Stimulated activated CD4-positive, alpha-beta T cell treated with anti-CD3 and anti-CD28 coated beads, Interleukin-1b, Interleukin-23, amount 100 ng/mL, for 4 hours (primary cell): ENCODE data around the gene MCF2L2.
"Not testable (repeated sequence)": the region's sequence is repeated elsewhere in the genome, so short reads cannot be mapped to it uniquely, and the experiment has no call there.

ENCODE experiments used
- DNase-seq, 2 donors: peaks; one replicate each; pipeline ENCODE4 v3.0.0-alpha.2; 2020; ENCODE audit warnings: low read depth in 2 of 2

The MCF2L2 gene

DNA sequence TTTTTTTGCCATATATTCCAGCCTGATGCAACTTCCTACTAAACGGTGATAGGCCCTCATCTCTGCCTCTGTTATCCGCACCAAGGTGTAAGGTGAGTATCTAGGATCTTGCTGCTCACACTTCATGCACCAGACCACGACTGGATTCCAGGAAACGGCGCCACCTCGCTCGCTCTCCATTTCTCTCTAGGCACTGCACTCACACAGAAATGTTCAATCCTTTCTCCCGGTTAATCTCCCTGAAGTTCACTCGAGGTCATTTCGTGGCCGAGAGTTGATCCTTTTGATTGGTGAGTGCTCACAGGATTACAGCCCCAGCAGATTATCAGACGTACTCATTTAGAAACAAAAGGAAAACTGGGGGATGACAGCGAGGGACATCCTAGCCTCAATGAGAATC lies 28.1 kb downstream of the MCF2L2 start:
- DNase-seq = no peak

DNA sequence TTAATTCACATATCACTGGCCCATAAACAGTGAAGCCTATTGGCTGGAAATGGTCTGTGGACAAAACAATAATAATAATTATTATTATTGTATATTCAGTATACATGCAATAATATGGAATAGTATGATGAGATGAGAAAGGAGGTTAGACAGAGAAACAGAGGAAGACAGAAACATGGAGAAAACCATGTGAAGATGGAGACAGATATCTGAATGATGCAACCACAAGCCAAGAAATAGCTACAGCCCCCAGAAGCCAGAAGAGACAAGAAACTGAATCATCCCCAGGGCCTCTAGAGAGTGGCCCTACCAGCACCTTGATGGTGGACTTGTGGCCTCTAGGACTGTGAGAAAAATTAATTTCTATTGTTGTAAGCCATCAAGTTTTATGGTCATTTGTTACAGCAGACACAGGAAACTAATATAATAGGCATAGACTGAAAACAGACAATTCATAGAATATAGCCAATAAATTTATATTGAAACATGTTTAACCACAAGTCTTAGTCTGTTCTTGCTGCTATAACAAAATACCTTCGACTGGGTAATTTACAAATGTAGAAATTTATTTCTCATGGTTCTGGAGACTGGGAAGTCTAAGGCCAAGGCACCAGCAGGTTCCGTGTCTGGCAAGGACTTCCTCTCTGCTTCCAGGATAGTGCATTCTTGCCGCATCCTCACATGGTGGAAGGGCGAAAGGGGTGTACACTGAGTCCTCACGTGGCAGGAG lies 31.6 kb downstream of the MCF2L2 start:
- DNase-seq = no peak

DNA sequence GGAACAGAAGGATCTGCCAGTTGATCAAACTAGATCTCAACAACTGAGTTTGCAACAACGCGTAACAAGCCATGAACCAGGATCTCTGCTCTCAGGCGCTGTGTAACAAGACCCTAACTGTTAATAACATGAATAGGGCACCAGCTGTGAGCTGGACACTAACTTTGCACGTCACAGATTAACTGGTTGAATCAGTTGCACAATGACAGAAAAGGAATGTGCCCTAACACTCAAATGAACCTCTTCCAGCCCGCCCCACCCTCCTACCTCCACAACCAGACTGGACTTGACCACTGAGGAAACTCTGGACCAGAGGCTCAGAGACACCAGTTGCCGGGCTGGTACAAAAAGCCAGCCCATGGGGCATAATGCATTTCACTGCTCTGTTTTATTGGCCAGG lies 34.3 kb downstream of the MCF2L2 start:
- DNase-seq = no peak

DNA sequence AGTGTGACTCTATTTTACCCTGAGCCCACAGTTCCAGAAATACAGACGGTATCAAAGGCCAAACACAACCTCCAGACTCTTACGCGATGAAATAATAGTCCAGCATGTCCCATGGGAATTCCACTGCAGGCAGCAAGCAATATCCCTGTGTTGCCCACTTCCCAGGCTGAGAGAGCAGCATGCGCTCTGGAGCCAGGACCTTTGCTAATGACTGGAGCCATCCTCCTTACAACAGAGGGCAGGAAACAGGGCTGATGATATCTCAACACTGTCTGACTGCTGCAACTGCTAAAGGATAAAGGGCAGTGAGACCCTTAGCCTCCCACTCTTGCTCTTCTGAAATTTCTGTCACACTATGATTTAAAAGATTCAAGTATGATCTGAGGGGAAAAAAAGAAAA lies 34.8 kb downstream of the MCF2L2 start:
- DNase-seq = no peak

DNA sequence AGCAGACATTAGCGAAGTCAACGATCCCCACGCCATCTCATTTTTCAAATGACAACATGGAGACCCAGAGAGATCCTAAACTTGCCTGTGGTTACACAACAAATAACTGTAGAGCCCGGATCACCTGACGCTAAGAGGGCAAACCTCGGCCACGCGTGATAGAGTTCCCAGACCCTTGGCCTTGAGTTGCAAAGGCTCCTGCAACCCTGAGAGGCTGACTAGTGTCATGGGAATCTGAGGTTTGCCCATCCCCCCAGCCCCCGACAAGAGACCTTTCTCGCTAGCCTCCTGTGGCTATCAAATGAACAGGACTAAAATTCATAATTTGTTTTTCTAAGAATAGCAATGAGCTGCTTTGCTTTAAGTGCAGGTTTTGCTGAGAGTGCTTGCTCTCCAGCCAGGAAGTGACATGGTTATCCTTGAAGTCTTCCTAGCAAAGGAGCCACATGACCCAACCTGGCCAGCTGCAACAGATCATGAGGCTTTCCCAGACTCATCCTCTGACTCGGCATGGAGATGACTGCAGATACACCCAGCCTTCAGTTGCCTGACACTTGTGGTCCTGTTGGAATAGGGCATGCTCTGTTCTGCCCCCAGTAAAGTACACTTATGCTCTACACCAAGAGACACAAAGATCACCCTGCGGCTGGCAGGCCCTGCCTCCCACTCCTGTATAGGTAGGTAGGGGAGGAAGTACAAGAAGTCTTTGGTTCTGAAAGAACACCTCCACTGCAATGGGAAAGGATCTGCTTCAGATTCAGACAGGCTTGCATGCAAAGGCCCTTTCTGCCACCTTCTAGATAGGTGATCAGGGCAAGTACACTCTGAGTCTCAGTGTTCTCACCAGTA lies 36.0 kb downstream of the MCF2L2 start:
- DNase-seq = no peak

DNA sequence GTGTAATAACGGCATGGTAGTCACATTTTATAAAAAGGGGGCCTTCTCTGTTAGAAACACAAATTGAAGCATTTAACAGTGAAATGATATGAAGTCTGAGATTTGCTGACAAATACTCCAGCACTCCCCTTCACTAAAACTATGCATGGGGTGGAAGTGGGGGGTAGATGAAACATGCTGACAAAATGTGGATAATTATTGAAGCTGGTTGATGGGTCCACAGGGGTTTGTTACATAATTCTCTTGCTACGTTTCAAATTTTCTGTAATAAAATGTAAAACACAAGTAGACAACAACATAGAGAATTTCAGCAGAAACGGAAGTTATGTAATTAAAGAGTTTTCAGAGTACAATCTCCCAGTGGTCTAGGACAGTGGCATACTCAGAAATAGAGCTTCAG lies 37.0 kb downstream of the MCF2L2 start:
- DNase-seq = no peak

DNA sequence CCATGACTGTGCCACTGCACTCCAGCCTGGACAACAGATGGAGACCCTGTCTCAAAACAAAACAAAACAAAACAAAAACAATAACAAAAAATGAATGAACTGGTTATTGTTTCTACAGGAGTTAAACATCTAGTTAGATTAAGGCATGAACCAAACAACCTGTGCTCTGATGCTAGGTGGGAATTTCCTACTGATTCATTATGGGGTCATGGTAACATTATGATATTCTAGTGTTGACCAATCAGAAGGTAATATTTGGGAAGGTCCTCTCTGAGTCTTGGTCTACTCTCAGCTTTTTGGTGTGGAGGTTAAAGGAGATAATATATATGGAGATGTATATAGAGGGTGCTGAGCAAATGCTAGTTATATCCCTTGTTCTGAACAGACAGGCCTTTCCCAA lies 37.6 kb downstream of the MCF2L2 start:
- no peak for DNase-seq

DNA sequence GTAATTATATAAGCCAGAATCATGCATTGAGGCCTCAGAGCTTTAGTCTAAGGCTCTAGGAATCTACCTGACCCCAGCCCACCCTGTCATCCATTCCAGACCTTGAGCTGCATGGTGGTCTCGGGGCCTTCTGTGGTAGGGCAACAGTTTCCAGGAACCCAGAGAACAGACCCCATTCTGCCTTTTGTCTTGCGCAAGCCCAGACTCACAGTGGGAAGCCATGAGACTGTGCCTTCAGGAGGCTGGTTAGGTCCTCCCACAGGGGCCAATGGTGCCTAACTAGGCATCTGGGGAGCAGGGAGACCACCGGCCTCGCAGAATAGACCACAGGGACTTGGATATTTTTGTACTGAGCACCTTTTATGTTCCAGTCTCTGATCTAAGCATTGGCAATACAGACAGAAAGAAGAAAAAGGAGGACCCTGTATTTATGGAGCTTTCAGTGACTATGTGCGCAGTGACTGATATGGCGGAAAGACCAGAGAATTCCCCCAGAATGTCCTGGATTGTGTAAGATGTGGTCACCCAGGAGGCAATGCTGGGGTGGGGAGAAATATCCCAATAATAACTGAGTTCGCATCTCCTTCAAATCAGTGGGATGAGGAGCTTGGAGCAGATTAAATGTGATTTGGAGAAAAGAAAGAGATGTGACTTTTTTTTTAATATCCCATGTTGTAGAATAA lies 40.1 kb downstream of the MCF2L2 start:
- DNase-seq = no peak

DNA sequence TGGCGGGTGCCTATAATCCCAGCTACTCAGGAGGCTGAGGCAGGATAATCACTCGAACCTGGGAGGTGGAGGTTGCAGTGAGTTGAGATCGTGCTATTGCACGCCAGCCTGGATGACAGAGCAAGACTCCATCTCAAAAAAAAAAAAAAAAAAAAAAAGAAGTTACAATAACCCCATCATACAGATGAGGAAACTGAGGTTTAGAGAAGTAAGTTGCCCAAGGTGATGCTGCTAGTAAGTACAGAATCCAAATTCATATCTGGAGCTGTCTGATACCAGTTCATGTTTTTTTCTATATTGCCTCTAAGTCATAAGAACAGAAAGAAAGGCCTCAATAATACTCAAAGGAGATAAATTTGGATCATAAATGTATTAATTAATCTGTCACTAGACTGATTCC lies 40.6 kb downstream of the MCF2L2 start:
- DNase-seq = no peak

DNA sequence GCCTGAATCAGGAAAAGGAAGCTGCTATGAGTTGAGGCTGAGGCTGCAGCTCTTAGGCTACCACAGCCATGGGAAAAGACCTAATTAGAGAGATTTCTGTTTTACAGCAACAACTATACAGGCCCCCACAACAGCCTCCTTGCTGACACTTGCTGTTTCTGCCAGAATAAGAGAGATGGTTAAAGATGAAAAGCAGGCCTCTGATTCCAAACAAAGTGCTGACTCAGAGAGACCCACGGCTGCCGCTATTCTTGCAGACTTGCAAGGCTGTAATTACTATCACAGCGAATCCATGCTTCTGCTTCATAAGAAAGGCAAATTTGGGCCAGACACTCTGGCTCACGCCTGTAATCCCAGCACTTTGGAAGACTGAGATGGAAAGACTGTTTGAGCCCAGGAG lies 41.8 kb downstream of the MCF2L2 start:
- DNase-seq = no peak

DNA sequence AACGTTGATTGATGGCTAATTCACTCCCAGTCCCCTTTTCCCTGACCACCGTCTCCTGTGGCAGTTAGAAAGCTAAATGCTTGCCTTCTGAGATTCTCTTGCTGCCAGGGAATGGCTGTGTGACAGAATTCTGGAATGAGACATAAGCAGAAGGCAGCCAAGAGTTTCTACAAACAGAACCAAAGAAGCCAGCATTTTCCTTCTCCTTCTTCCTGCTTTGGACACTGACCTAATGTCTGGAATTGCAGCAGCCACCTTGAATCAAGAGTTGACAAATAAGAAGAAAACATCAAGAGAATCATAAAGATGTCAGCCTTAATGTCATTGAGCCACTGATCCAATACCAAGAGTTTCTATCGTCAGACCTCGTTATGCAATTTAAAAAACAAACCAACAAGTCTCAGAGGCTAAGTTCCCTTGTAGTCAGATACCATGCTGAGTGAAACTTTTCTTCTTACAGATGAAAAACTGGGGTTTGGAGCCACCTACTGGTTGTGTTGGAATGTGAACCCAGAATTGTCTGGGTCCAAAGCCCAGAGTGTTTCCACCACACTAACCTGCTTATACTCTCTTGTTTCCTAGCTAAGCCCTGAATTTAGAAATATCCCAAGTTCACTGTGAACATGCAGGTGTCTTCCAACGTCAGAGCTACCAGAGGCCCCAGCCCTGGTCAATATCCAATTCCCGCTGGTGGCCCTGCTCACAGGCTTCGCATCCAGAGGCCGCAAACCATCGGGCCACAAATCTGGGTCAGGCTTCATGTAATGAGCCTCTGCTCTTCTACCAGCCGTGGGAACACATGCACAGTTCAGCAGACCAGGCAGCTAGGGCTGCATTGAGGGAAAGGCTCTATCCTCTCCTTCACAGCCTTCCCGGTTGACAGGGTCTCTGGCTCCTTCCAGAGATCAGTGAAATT lies 42.5 kb downstream of the MCF2L2 start:
- DNase-seq = peak in 1 of 2 donors; percentile 57

DNA sequence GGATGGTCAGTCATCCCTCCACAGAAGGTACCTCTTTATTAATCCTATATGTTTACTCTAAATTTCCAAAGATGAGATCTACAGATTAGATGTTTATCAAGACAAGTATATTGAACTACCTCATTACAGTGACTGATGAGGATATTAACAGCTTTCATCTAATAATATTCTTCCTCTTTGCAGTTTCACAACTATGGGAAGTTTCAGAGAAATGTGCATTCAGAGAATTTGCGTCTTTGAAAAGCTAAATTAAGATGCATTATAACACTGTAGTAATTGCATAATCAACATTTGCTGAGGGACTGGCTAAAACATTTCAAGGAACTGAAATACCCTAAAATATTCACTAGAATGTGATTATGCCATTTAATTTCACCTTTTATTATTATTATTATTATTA lies 46.7 kb downstream of the MCF2L2 start:
- no peak for DNase-seq

DNA sequence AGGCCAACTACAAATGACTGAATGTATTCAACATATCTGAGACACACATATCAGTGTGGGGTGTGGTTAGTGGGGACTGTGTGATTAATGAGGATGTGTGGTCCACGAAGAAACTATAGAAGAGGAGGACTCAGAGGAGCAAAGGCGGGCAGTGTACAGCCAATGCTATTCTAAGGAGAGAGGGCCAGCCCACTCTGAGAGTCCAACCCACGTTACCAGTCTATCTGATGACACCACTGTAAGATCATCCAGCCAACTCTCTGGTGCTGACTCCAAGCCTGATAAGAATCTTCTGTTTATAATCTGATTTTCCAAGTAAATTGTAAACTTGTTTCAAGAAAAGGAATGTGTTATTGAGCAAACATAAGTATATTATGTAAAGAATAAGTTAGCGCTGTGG lies 47.2 kb downstream of the MCF2L2 start:
- no peak for DNase-seq

DNA sequence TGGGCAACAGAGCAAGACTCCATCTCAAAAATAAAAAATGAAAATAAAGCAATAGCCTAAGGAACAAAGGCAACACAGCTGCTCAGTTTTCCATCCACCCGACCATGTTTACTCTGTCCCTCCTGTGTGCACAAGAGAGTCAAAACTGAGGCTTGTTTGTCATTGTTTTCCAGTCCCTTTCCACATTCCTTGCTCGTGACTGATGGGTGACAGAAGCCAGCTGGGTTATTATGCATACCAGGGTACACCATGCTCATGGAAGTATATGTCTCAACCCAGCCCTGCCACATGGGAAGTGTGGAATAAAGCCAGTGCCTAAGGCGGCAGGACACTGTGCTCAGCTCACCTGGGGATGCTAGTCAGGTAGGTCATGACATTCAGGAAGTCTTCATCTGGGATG lies 49.5 kb downstream of the MCF2L2 start:
- no peak for DNase-seq

DNA sequence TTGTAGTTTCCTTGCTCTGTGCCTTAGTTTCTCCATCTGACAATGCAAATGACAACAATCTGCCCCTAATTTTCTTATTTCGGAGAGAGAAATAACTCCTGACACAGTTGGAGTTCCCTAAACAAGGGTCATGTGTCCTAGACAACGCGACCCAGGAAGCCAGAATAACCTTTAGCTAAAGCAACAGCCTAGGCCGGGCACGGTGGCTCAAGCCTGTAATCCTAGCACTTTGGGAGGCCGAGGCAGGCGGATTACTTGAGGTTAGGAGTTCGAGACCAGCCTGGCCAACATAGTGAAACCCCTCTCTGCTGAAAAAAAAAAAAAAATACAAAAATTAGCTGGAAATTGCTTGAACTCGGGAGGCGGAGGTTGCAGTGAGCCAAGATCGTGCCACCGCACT lies 49.9 kb downstream of the MCF2L2 start:
- no peak for DNase-seq

DNA sequence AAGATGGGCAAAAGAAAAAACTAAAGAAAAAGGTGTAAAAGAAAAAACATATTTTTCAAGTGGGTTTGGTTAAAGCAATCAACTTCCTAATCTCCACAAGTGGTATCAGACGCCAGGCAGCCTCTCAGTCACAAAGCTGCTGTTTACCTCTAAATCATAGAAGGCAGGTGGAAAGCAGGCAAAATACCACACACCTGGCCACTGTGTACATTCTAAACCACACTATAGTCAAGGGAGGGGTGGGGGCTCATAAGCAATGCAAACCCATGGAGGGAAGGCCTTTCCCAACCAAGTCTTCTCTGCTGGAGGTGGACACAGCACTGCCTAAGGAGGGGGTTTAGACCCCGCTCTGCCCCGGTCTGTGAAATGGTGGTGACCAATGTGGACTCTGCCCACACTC lies 50.4 kb downstream of the MCF2L2 start:
- no peak for DNase-seq

DNA sequence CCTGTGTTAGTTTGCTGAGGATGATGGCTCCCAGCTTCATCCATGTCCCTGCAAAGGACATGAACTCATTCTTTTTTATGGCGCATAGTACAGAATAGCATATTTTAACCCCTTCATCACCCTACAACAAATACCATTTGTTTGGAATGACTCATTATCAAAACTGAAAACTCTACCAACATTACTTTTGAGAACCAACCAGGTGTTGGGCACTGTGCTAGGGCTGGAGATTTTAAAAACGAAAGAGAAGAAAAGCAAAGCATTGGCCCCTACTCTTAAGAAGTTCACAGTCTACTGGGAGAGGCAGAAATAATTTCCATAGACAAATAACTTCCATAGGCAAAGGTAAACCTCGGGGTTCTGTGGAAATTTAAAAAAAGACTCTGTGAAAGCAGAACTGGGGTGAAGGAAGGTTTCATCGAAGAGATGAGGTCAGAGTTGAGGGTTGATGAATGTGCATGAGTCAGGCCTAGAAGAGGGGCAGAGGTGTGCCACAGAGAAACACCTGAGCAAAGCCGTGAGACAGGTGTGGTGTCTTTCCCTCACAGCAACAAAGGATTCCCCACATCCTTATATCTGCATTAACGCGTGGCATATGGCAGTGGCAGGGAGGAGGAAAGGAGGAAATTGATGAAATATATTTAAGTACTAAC lies 51.0 kb downstream of the MCF2L2 start:
- DNase-seq = no peak

DNA sequence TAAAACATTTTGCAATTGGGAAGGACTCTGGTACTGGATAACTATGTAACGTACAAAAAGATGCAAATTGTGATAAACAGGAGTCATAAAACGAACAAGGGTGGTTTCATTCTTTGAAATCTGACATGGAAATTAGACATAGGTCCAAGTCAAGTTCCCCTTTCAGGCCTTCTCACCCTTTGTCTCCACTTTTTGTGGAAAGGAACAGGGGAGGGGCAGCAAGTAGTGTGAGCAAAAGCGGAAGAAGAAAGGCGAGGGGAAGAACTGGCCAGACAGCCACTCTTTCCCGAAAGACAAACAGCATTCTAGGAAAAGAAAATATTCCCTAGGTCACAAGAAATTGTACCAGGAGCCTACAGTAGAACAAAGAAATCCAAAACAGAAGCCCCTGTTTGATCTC lies 52.6 kb downstream of the MCF2L2 start:
- DNase-seq = no peak

DNA sequence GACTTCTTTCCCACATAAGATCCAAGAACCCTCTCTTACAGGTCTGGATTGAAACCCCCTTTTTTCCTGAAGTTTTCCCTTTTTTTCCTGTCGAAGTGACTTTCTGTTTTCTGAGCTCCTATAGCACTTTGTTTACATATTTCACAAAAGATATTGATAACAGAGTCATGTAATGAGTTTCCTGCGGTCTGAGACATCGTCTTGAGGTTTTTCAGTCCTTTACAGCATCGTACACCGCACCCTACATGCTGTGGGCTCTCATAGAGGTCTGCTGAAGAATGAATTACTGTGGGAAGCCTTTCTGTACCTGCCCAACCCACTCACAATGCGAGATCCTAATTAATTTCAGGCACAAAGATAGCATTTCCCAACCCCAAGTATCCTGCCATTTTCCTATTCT lies 53.1 kb downstream of the MCF2L2 start:
- no peak for DNase-seq

DNA sequence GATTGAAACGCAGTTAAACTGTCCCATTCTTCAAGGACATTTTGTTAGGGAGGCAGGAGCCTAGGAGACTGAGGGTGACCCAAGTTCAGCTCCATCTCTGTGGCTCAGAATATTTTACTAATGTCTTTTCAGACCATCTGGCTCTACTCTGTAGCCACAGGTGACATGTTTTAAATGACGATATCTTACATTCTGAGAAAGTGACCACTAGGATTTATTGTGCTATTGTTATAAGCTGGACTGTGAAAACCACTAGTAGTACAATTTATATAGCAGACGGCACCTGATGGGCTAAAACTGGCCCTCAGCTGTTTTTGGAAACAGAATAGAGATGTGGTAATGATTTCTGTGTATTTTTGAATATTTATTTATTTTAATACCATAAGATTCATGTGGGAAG lies 55.5 kb downstream of the MCF2L2 start:
- no peak for DNase-seq

DNA sequence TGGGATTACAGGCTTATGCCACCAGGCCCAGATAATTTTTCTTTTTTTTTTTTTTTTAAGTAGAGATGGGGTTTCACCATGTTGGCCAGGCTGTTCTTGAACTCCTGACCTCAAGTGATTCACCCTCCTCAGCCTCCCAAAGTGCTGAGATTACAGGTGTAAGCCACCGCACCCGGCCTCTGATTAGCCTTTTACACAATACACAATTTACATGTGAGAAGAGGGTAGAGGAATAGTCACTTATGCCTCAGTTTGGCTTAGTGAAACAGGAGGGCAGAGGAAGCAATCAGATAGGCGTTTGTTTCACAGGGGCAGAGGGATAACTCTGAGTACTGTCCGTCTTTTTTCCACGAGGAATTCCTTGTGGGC lies 56.8 kb downstream of the MCF2L2 start:
- DNase-seq = not testable (repeated sequence)
